ENCODE results near the gene SELPLG. TPM values are rescaled to one million over a fixed set of nuclear protein-coding genes. Genes with fewer than 3 reads are reported as not detected.
"Not testable (repeated sequence)": the region's sequence is repeated elsewhere in the genome, so short reads cannot be mapped to it uniquely, and the experiment has no call there.

The SELPLG gene
- total RNA-seq, 1 donor from 2014 or later: not detected

GRCh38 chr12:108592033-108592909 is 41.4 kb downstream of the SELPLG start:
- Histone ChIP-seq H4K20me1 (ENCODE audit: low read depth) (no peaks in the 10 kb centered on the region), H3K27ac (no peak overlapping the region), H3K4me3 (no peak overlapping the region), H3K4me2 (no peak overlapping the region), H3K4me1 (peaks cover 29% of the 10 kb centered on the region), H3F3A (ENCODE audit: low read depth) (peaks cover 4% of the 10 kb centered on the region), H3K36me3 (no peaks in the 10 kb centered on the region), H3K9me3 (ENCODE audit: low read depth) (no peaks in the 10 kb centered on the region), H2AFZ (replicated peaks) (no peak overlapping the region), H3K9ac (no peak overlapping the region), H3K79me2 (ENCODE audit: low read depth) (no peaks in the 10 kb centered on the region), H3K27me3 (no peaks in the 10 kb centered on the region)
- peaks cover 31% of the 10 kb centered on the region for H3K4me1 Mint-ChIP-seq
- H3K36me3 Mint-ChIP-seq: no peaks in the 10 kb centered on the region
- H3K4me3 Mint-ChIP-seq: no peak overlapping the region
- DNase-seq (ENCODE audit: low spot score): no peak
- H3K27ac Mint-ChIP-seq: no peak overlapping the region
- TF ChIP-seq EZH2 (IDR thresholded peaks at IDR 0.05) (no peak), EZH2phosphoT487 (IDR thresholded peaks at IDR 0.05) (no peak)
- TF ChIP-seq, protein P1, sequence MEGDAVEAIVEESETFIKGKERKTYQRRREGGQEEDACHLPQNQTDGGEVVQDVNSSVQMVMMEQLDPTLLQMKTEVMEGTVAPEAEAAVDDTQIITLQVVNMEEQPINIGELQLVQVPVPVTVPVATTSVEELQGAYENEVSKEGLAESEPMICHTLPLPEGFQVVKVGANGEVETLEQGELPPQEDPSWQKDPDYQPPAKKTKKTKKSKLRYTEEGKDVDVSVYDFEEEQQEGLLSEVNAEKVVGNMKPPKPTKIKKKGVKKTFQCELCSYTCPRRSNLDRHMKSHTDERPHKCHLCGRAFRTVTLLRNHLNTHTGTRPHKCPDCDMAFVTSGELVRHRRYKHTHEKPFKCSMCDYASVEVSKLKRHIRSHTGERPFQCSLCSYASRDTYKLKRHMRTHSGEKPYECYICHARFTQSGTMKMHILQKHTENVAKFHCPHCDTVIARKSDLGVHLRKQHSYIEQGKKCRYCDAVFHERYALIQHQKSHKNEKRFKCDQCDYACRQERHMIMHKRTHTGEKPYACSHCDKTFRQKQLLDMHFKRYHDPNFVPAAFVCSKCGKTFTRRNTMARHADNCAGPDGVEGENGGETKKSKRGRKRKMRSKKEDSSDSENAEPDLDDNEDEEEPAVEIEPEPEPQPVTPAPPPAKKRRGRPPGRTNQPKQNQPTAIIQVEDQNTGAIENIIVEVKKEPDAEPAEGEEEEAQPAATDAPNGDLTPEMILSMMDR (IDR thresholded peaks at IDR 0.05): no peak
- H3K27me3 Mint-ChIP-seq (ENCODE audit: insufficient read depth, low read depth): peaks cover 8% of the 10 kb centered on the region
- H3K9me3 Mint-ChIP-seq: no peaks in the 10 kb centered on the region

DNA sequence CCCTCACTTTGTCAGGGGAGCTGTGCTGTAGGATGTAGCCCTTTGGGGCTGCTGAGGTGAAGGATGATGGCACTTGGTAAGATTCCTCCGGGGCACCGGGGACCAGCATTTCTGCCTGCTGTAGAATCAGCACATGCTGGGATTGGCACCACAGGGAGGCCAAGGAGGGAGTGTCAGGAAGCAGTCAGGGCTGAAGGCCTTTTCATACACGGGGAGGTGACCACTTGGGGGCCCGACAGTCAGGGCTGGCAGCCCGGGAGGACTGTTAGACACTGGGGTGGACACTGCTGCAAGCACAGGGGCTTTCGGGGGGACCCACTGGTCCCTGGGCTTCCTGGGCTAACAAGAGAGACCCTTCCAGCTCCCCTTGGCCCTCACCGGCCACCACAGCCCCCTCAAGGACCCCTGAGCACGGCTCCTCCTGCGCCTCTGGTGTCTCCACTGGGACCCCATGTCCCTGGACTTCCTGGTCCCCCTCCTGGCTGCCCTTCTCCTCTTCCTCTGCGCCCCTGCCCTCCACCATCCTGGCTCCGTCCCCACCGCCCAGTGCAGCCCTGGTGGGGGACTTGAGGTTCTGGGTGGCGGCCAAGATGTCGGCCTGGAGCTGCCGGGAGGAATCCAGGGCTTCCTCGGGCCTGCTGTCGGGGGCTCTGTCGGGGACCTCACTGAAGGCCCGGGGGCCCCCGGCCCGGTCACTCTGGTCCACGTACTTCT is 42.3 kb downstream of the SELPLG start:
- Histone ChIP-seq H3K4me2 (no peak overlapping the region), H3K4me3 (no peak overlapping the region), H3K79me2 (ENCODE audit: low read depth) (no peaks in the 10 kb centered on the region), H3K4me1 (peaks cover 29% of the 10 kb centered on the region), H2AFZ (replicated peaks) (no peak overlapping the region), H3K9ac (no peak overlapping the region), H3K27me3 (no peaks in the 10 kb centered on the region), H3K27ac (no peak overlapping the region), H4K20me1 (ENCODE audit: low read depth) (no peaks in the 10 kb centered on the region), H3K36me3 (no peaks in the 10 kb centered on the region), H3K9me3 (ENCODE audit: low read depth) (no peaks in the 10 kb centered on the region), H3F3A (ENCODE audit: low read depth) (peaks cover 4% of the 10 kb centered on the region)
- H3K4me3 Mint-ChIP-seq: no peak overlapping the region
- peak; percentile 15 for DNase-seq (ENCODE audit: low spot score)
- H3K9me3 Mint-ChIP-seq: no peaks in the 10 kb centered on the region
- H3K27ac Mint-ChIP-seq: peak overlapping the region; percentile 91
- peaks cover 27% of the 10 kb centered on the region for H3K4me1 Mint-ChIP-seq
- no peaks in the 10 kb centered on the region for H3K36me3 Mint-ChIP-seq
- peaks cover 5% of the 10 kb centered on the region for H3K27me3 Mint-ChIP-seq (ENCODE audit: insufficient read depth, low read depth)
- TF ChIP-seq, protein P1 (IDR thresholded peaks at IDR 0.05): no peak
- TF ChIP-seq EZH2phosphoT487 (IDR thresholded peaks at IDR 0.05) (no peak), EZH2 (IDR thresholded peaks at IDR 0.05) (no peak)

DNA sequence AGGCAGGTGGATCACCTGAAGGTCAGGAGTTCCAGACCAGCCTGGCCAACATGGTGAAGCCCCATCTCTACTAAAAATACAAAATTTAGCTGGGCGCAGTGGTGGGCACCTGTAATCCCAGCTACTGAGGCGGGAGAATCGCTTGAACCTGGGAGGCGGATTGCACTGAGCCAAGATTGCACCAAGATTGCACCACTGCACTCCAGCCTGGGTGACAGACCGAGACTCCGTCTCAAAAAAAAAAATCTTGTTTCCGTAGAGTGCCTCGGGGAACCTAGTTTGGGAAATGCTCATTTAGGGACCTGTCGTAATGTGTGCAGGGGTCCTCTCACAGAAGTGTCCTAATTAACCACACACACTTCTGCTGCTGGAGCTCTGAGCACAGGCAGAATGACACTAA is 43.2 kb downstream of the SELPLG start:
- H4K20me1 ChIP-seq (ENCODE audit: low read depth); H3K4me3 Mint-ChIP-seq; H3K27ac Mint-ChIP-seq; H3K4me3 ChIP-seq; H3K9me3 Mint-ChIP-seq; H2AFZ ChIP-seq (replicated peaks); H3K36me3 ChIP-seq; H3K79me2 ChIP-seq (ENCODE audit: low read depth); H3K9ac ChIP-seq; H3K27me3 ChIP-seq; H3F3A ChIP-seq (ENCODE audit: low read depth); DNase-seq (ENCODE audit: low spot score); H3K9me3 ChIP-seq (ENCODE audit: low read depth); H3K27ac ChIP-seq; H3K27me3 Mint-ChIP-seq (ENCODE audit: insufficient read depth, low read depth); H3K36me3 Mint-ChIP-seq: not testable (repeated sequence)
- peaks cover 27% of the 10 kb centered on the region for H3K4me1 Mint-ChIP-seq
- Histone ChIP-seq H3K4me2 (peak overlapping the region; percentile 33), H3K4me1 (peaks cover 29% of the 10 kb centered on the region)

DNA sequence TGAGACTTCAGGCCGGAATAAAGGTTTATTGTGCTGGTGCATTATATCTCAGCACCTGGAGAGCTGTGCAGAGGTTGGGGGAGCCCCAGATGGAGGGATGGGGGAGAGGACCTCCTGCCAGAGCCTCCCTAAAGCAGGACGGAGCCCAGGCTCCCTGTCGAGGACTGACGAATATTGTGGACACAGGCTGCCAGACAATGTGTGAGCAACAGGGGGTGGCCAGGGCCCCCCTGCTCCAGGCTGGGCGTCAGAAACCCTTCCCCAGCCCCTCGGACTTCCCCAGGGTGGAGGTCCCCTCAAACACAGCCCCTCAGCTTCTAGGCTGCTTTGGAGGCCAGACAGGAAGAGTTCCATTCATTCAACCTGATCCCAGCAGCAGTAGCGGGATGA is 43.9 kb downstream of the SELPLG start:
- Histone ChIP-seq H3K79me2 (ENCODE audit: low read depth) (no peaks in the 10 kb centered on the region), H3K4me2 (peak overlapping the region; percentile 33), H3K4me1 (peaks cover 29% of the 10 kb centered on the region), H3K27ac (no peak overlapping the region), H3K27me3 (no peaks in the 10 kb centered on the region), H2AFZ (replicated peaks) (no peak overlapping the region), H3K4me3 (no peak overlapping the region), H3K36me3 (no peaks in the 10 kb centered on the region), H4K20me1 (ENCODE audit: low read depth) (no peaks in the 10 kb centered on the region), H3K9ac (no peak overlapping the region), H3F3A (ENCODE audit: low read depth) (peaks cover 4% of the 10 kb centered on the region), H3K9me3 (ENCODE audit: low read depth) (no peaks in the 10 kb centered on the region)
- DNase-seq (ENCODE audit: low spot score): no peak
- Mint-ChIP-seq H3K36me3 (no peaks in the 10 kb centered on the region), H3K9me3 (no peaks in the 10 kb centered on the region), H3K27ac (no peak overlapping the region), H3K27me3 (ENCODE audit: insufficient read depth, low read depth) (peaks cover 7% of the 10 kb centered on the region), H3K4me1 (peaks cover 27% of the 10 kb centered on the region), H3K4me3 (no peak overlapping the region)
- TF ChIP-seq EZH2phosphoT487 (IDR thresholded peaks at IDR 0.05) (no peak), EZH2 (IDR thresholded peaks at IDR 0.05) (no peak)
- TF ChIP-seq, protein P1 (IDR thresholded peaks at IDR 0.05): no peak

Data from neural progenitor cell (in vitro differentiated cells).